AG04450 (cell line): ENCODE results near the gene TIMP1. TPM values are rescaled to one million over a fixed set of nuclear protein-coding genes. Genes with fewer than 3 reads are reported as not detected.

ENCODE experiments used
- CTCF ChIA-PET: fragments of 300-600, 350-600 bp; formaldehyde crosslinking; extraction: SDS; loops from one replicate; lab custom pipeline; 2022; ENCODE audit warnings: antibody characterized with exemption, inconsistent platforms; lab: Charles Lee
- POLR2A ChIA-PET: fragments of 350-600 bp; formaldehyde crosslinking; extraction: SDS; loops from one replicate; lab custom pipeline; 2021; ENCODE audit warnings: antibody characterized with exemption, inconsistent platforms; lab: Yijun Ruan, JAX
- DNase-seq: peaks from one replicate; pipeline ENCODE4 v3.0.0-alpha.2; 2011; ENCODE audit warnings: low read depth, low spot score
- H3K27ac ChIP-seq: one replicate; pipeline ENCODE4 v1.5.1; 2012; ENCODE audit warnings: low read depth, low read length, control low read depth
- H3K27me3 ChIP-seq: one replicate; pipeline ENCODE4 v1.6.0; 2012; ENCODE audit warnings: low read length; ENCODE audit not compliant: control insufficient read depth, insufficient read depth
- H3K4me3 ChIP-seq: 2 replicates; pipeline ENCODE4 v1.5.1; 2011; ENCODE audit warnings: mild to moderate bottlenecking, low read depth, low read length, control low read depth
- H3K9me3 ChIP-seq: 2 replicates; pipeline ENCODE4 v1.5.1; 2012; ENCODE audit warnings: low read length; ENCODE audit not compliant: control insufficient read depth, insufficient read depth
- polyA plus RNA-seq: library from polyadenylated mRNA; depleted of rRNA; stranded (reverse); fragments of >200 nt; gene quantifications from 2 replicates; pipeline ENCODE4 v1.2.3, GENCODE V29; 2011
- TF ChIP-seq, protein P1 (sequence below): IDR thresholded peaks from 2 replicates; pipeline ENCODE4 v1.5.1; 2011; ENCODE audit warnings: low read depth, low read length, control low read depth, inconsistent platforms

The TIMP1 gene
- polyA plus RNA-seq, 1 experiment: 1,256 TPM

DNA sequence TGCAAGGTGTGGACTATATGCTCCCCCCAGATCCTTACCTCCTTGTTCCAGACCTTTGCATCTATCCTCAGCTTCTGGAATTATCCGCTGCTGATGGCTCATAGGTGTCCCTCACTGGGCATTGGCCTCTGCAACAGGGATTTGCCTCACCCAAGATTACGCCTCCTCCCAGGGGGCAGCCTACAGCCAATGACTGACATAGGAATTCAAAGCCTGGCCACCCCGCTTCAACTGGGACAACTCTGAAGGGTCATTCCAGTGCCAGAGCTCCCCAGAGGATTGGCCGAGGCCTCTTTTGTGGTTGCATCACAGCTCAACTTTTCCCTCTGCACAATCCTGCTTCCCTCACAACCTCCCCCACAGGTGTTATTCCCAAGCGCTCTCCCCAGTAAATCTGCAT, 32.4 kb downstream of the TIMP1 start:
- TF ChIP-seq, protein P1, sequence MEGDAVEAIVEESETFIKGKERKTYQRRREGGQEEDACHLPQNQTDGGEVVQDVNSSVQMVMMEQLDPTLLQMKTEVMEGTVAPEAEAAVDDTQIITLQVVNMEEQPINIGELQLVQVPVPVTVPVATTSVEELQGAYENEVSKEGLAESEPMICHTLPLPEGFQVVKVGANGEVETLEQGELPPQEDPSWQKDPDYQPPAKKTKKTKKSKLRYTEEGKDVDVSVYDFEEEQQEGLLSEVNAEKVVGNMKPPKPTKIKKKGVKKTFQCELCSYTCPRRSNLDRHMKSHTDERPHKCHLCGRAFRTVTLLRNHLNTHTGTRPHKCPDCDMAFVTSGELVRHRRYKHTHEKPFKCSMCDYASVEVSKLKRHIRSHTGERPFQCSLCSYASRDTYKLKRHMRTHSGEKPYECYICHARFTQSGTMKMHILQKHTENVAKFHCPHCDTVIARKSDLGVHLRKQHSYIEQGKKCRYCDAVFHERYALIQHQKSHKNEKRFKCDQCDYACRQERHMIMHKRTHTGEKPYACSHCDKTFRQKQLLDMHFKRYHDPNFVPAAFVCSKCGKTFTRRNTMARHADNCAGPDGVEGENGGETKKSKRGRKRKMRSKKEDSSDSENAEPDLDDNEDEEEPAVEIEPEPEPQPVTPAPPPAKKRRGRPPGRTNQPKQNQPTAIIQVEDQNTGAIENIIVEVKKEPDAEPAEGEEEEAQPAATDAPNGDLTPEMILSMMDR: no peak
- ChIA-PET POLR2A (no interaction called here), CTCF (no interaction called here)
- no peak overlapping the region for H3K4me3 ChIP-seq
- H3K27me3 ChIP-seq: no peaks in the 10 kb centered on the region
- H3K27ac ChIP-seq: no peak overlapping the region
- H3K9me3 ChIP-seq: no peaks in the 10 kb centered on the region
- DNase-seq: no peak

DNA sequence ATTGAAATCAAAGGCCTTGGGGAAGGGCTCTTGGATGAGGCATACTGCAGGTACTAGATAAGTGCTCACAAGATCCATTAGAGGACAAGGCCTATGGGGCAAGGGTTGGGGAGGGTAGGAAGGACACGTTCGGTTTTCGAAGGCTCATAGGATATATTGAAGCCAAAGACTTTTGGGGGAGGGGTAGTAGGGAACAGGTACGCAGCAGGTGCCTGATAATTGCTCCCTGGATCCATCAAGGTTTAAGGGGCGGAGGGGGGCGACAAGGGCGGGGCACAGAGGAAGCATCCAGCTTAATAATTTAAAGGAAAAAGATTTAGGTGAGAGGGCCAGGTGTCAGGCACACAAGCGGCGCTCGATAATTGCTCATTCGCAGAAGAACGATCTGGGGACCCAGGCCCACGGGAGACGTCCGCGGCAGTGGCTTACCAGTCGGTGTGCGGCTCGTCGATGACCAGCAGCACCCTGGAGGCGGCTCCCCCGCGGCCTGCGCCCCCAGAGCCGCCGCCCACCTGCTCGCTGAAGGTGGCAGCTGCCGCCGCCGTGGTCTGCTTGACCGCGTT, 36.8 kb downstream of the TIMP1 start:
- Histone ChIP-seq H3K27ac (no peak overlapping the region), H3K27me3 (no peaks in the 10 kb centered on the region), H3K9me3 (no peaks in the 10 kb centered on the region), H3K4me3 (no peak overlapping the region)
- POLR2A ChIA-PET: no interaction called here
- no peak for DNase-seq
- TF ChIP-seq, protein P1: no peak
- CTCF ChIA-PET: interaction anchor here (0.6 kb wide), 1 partner anchor 105 kb away, joined by 7 read pairs; no protein-coding TSS in a partner anchor

DNA sequence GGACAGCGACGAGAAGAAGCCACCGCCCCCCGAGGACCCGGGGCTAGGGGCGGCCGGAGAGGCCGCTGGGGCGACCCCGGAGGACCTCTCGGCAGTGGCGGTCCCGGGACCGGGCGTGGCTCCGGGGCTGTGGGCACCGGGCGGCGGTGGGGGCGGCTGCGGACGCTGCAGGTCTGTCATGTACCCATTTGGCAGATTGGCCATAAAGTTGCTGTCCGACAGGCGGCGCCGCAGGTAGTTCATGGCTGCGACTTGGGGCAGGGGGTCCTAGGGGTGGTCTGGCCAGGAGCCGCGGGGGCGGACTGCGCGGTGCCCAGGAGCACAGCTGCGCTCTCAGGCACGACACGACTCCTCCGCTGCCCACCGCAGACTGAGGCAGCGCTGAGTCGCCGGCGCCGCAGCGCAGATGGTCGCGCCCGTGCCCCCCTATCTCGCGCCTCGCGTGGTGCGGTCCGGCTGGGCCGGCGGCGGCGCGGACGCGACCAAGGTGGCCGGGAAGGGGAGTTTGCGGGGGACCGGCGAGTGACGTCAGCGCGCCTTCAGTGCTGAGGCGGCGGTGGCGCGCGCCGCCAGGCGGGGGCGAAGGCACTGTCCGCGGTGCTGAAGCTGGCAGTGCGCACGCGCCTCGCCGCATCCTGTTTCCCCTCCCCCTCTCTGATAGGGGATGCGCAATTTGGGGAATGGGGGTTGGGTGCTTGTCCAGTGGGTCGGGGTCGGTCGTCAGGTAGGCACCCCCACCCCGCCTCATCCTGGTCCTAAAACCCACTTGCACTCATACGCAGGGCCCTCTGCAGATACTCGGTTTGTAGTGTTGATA, 37.5 kb downstream of the TIMP1 start, which contains the start of gene SYN1:
Gene SYN1 (minus strand): TSS at position 372 of the 817 bp plus-strand sequence. CDS start 129 bp downstream, at position 243.
- TF ChIP-seq, protein P1: no peak
- ChIA-PET CTCF (interaction anchor here (0.7 kb wide), 1 partner anchor 24 kb away, joined by 3 read pairs; no protein-coding TSS in a partner anchor), POLR2A (no interaction called here)
- no peaks in the 10 kb centered on the region for H3K27me3 ChIP-seq
- peak within 1 kb of the TSS; percentile 54 for H3K4me3 ChIP-seq
- H3K27ac ChIP-seq: no peak within 1 kb of the TSS
- DNase-seq: peak; percentile 42
- no peaks in the 10 kb centered on the region for H3K9me3 ChIP-seq

DNA sequence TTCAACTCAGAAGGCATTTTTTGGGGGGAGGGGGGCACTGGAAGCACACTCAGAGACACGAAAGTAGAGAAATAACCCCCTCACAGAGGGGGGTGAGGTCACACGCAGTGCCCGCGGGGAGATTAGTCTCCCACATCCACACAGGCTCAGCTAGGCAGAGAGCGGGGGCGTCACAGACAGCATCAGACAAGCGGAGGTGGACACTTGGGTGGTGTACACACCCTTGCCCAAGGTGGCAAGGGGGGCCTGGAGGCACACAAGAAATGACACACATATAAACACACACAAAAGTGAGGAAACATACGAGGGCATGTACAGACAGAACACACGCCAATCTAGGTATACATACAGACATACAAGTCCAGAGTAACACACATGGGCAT, 38.1 kb downstream of the TIMP1 start:
- Histone ChIP-seq H3K9me3 (no peaks in the 10 kb centered on the region), H3K27me3 (no peaks in the 10 kb centered on the region), H3K27ac (no peak overlapping the region), H3K4me3 (no peak overlapping the region)
- TF ChIP-seq, protein P1: no peak
- DNase-seq: no peak
- POLR2A ChIA-PET: no interaction called here
- CTCF ChIA-PET: interaction anchor here (0.7 kb wide), 1 partner anchor 23 kb away, joined by 3 read pairs; no protein-coding TSS in a partner anchor

DNA sequence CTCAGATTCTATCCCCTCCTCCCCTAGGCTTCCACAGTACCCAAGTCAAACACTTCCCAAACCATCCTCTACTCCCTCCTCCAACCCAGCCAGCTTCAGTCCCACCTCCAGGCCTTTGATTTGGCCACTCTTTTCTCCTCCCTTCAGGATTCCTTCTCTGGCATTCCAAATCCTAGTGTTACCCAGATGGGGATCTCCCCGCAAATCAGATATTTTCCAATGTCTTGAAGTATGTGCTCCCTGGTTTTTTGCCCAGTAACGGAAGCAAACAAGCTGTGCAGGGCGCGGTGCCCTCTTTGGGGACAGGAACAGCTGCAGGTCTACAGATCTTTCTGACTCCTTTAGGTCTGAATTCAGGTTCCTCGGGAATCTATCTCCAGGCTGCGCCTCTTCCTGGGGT, 39.6 kb downstream of the TIMP1 start:
- CTCF ChIA-PET: no interaction called here
- POLR2A ChIA-PET: no interaction called here
- Histone ChIP-seq H3K9me3 (no peaks in the 10 kb centered on the region), H3K27me3 (no peaks in the 10 kb centered on the region), H3K27ac (no peak overlapping the region), H3K4me3 (no peak overlapping the region)
- DNase-seq: no peak
- TF ChIP-seq, protein P1: no peak
